Naive thymus-derived CD4-positive, alpha-beta T cell (primary cell): ENCODE data around the gene STMN3. TPM values are rescaled to one million over a fixed set of nuclear protein-coding genes. Genes with fewer than 3 reads are reported as not detected.
"Not testable (repeated sequence)": the region's sequence is repeated elsewhere in the genome, so short reads cannot be mapped to it uniquely, and the experiment has no call there.

Source experiments
- ATAC-seq: fragments of 150-1000 bp; cut with Tn5 transposase; 2 replicates; pipeline ENCODE4 v1.10.0; 2021; ENCODE audit warnings: mild to moderate bottlenecking, moderate library complexity
- CTCF ChIA-PET: fragments of 350-600 bp; sonication (Branson Sonifier 250); formaldehyde crosslinking; loops from one replicate; lab custom pipeline; 2021; ENCODE audit warnings: antibody characterized with exemption; lab: Charles Lee
- POLR2A ChIA-PET: fragments of 350-600 bp; sonication (Branson Sonifier 250); formaldehyde crosslinking; loops from one replicate; lab custom pipeline; 2021; ENCODE audit warnings: antibody characterized with exemption, inconsistent platforms; lab: Charles Lee
- DNase-seq, 9 donors: peaks; one replicate each; pipeline versions ENCODE4 v3.0.0 to v3.0.0-alpha.2; 2020 to 2022; ENCODE audit warnings: mixed read lengths in 1 of 9
- H3K27ac ChIP-seq: one replicate; pipeline ENCODE4 v1.7.0; 2013; ENCODE audit warnings: mild to moderate bottlenecking, low read depth, low read length, moderate library complexity
- H3K27me3 ChIP-seq, 2 donors: one replicate each; pipeline ENCODE4 v1.7.0; 2013; ENCODE audit warnings: low read length in 2 of 2, mild to moderate bottlenecking in 2 of 2, moderate library complexity in 2 of 2; ENCODE audit not compliant: control insufficient read depth in 2 of 2, insufficient read depth in 2 of 2
- H3K36me3 ChIP-seq, 3 experiments: 1 replicate in 2 of 3; 2 replicates in 1 of 3; pipeline ENCODE4 v1.7.0; 2013; ENCODE audit warnings: low read length in 3 of 3, mild to moderate bottlenecking in 3 of 3, moderate library complexity in 1 of 3; ENCODE audit not compliant: insufficient read depth in 3 of 3, control insufficient read depth in 2 of 3
- H3K4me1 ChIP-seq, 2 donors: one replicate each; pipeline ENCODE4 v1.7.0; 2013; ENCODE audit warnings: low read length in 2 of 2, mild to moderate bottlenecking in 2 of 2, moderate library complexity in 1 of 2; ENCODE audit not compliant: control insufficient read depth in 2 of 2, insufficient read depth in 2 of 2
- H3K4me3 ChIP-seq: 2 replicates; pipeline ENCODE4 v1.7.0; 2013; ENCODE audit warnings: mild to moderate bottlenecking, low read length
- H3K9me3 ChIP-seq, 3 experiments: 1 replicate in 2 of 3; 2 replicates in 1 of 3; pipeline ENCODE4 v1.7.0; 2013; ENCODE audit warnings: low read length in 3 of 3; ENCODE audit not compliant: control insufficient read depth in 2 of 3
- H3K27ac Mint-ChIP-seq, 9 donors: one replicate each; pipeline ENCODE4 v1.8.0; 2020 to 2022; ENCODE audit warnings: mixed read lengths in 9 of 9, mild to moderate bottlenecking in 8 of 9, moderate library complexity in 5 of 9, inconsistent platforms in 2 of 9
- H3K27me3 Mint-ChIP-seq, 5 donors: one replicate each; pipeline ENCODE4 v1.8.0; 2021 to 2022; ENCODE audit warnings: mixed read lengths in 5 of 5, mild to moderate bottlenecking in 1 of 5
- H3K36me3 Mint-ChIP-seq, 5 donors: one replicate each; pipeline ENCODE4 v1.8.0; 2020 to 2022; ENCODE audit warnings: mixed read lengths in 5 of 5, mild to moderate bottlenecking in 3 of 5, inconsistent platforms in 1 of 5
- H3K4me1 Mint-ChIP-seq, 7 donors: one replicate each; pipeline ENCODE4 v1.8.0; 2020 to 2022; ENCODE audit warnings: mixed read lengths in 7 of 7, mild to moderate bottlenecking in 3 of 7, inconsistent platforms in 1 of 7
- H3K4me3 Mint-ChIP-seq, 10 donors: one replicate each; pipeline ENCODE4 v1.8.0; 2020 to 2022; ENCODE audit warnings: mild to moderate bottlenecking in 10 of 10, mixed read lengths in 10 of 10, moderate library complexity in 6 of 10, inconsistent platforms in 2 of 10
- H3K9me3 Mint-ChIP-seq, 11 donors: one replicate each; pipeline ENCODE4 v1.8.0; 2020 to 2022; ENCODE audit warnings: mixed read lengths in 11 of 11, mild to moderate bottlenecking in 4 of 11, inconsistent platforms in 1 of 11, moderate library complexity in 1 of 11
- intact Hi-C, 2 donors: fragments of 100-400 bp; cut with micrococcal nuclease; formaldehyde crosslinking; loops; one replicate each; pipeline ENCODE4 v1.15.1; 2023
- polyA plus RNA-seq, 2 donors: library from polyadenylated mRNA; unstranded; fragments of 300-500 nt; fragmentation: Illumina TruSeq; gene quantifications; one replicate each; pipeline ENCODE4 v1.2.3, GENCODE V29; 2021
- total RNA-seq, 6 experiments: library from RNA in 5 of 6; stranded (reverse) in 5 of 6; gene quantifications; 1 replicate in 5 of 6; 2 replicates in 1 of 6; pipeline ENCODE4 v1.2.3 and lab custom pipeline; 2021 to 2026

Gene STMN3
- total and polyA plus RNA-seq, 7 experiments from 2014 or later = 33.5 to 122 (median 54.4) TPM

- Mint-ChIP-seq H3K4me1 (peaks cover 15 to 49% (median 25%) of the 10 kb centered on the region in 7 donors), H3K9me3 (no peaks in the 10 kb centered on the region), H3K27ac (peak overlapping the region in 1 of 9 donors; percentile 53), H3K4me3 (no peak overlapping the region), H3K27me3 (no peaks in the 10 kb centered on the region), H3K36me3 (peaks cover 0 to 53% (median 13%) of the 10 kb centered on the region in 5 donors)
- H3K27ac ChIP-seq = no peak overlapping the region
- ChIA-PET CTCF (interaction anchor here (0.7 to 1.2 kb wide), 2 partner anchors 24 to 26 kb away, joined by 3 read pairs; no protein-coding TSS in a partner anchor), POLR2A (interaction anchor here (0.6 to 4.1 kb wide), 5 partner anchors 11 to 1475 kb away, joined by 3 to 24 read pairs (median 7); partner anchors contain the start of genes GMEB2 and PSMA7)
- no peaks in the 10 kb centered on the region for H3K9me3 ChIP-seq
- ATAC-seq = no peak
- H3K36me3 ChIP-seq = peaks cover 0 to 48% (median 0%) of the 10 kb centered on the region in 3 experiments
- no peak for DNase-seq
- H3K4me1 ChIP-seq = peaks cover 0 to 2% of the 10 kb centered on the region in 2 donors
- no peak overlapping the region for H3K4me3 ChIP-seq
- intact Hi-C loops = no loop called here
- no peaks in the 10 kb centered on the region for H3K27me3 ChIP-seq
Measured at GRCh38 chr20:63617876-63618265, 35.4 kb downstream of the STMN3 start.

- peaks cover 11 to 49% (median 20%) of the 10 kb centered on the region in 7 donors for H3K4me1 Mint-ChIP-seq
- intact Hi-C loops = no loop called here
- no peak overlapping the region for H3K27ac Mint-ChIP-seq
- Histone ChIP-seq H3K36me3 (peaks cover 0 to 53% (median 0%) of the 10 kb centered on the region in 3 experiments), H3K27ac (no peak overlapping the region), H3K27me3 (no peaks in the 10 kb centered on the region), H3K4me1 (no peaks in the 10 kb centered on the region), H3K4me3 (no peak overlapping the region), H3K9me3 (no peaks in the 10 kb centered on the region)
- DNase-seq (no peak), ATAC-seq (no peak)
- no peaks in the 10 kb centered on the region for H3K27me3 Mint-ChIP-seq
- H3K4me3 Mint-ChIP-seq = no peak overlapping the region
- peaks cover 0 to 51% (median 11%) of the 10 kb centered on the region in 5 donors for H3K36me3 Mint-ChIP-seq
- ChIA-PET POLR2A (interaction anchor here (0.5 to 4.1 kb wide), 6 partner anchors 11 to 837 kb away, joined by 3 to 24 read pairs (median 10); partner anchors contain the start of gene GMEB2), CTCF (interaction anchor here (0.7 to 1.8 kb wide), 4 partner anchors 25 to 40 kb away, joined by 3 to 8 read pairs (median 5); no protein-coding TSS in a partner anchor)
- H3K9me3 Mint-ChIP-seq = no peaks in the 10 kb centered on the region
Measured at GRCh38 chr20:63617092-63617875, 35.9 kb downstream of the STMN3 start.

GRCh38 chr20:63613863-63614594 is 39.2 kb downstream of the STMN3 start:
- not testable (repeated sequence) for H3K9me3 ChIP-seq, ATAC-seq, H3K4me1 ChIP-seq, H3K27me3 Mint-ChIP-seq, H3K4me3 ChIP-seq, H3K27ac ChIP-seq, H3K27me3 ChIP-seq, DNase-seq, H3K4me3 Mint-ChIP-seq, H3K9me3 Mint-ChIP-seq
- H3K4me1 Mint-ChIP-seq = peaks cover 0 to 29% (median 13%) of the 10 kb centered on the region in 7 donors
- intact Hi-C loops = loop anchor here in 1 of 2 donors (1.0 kb wide), 2 partner anchors 28 to 39 kb away; partner anchors contain the start of gene STMN3
- peaks cover 0 to 59% (median 0%) of the 10 kb centered on the region in 3 experiments for H3K36me3 ChIP-seq
- CTCF ChIA-PET = interaction anchor here (1.5 to 2.5 kb wide), 2 partner anchors 28 to 76 kb away, joined by 3 to 9 read pairs; no protein-coding TSS in a partner anchor
- H3K27ac Mint-ChIP-seq = peak overlapping the region in 2 of 9 donors; percentile 59 to 63
- H3K36me3 Mint-ChIP-seq = peaks cover 0 to 49% (median 10%) of the 10 kb centered on the region in 5 donors
- POLR2A ChIA-PET = interaction anchor here (1.2 to 2.6 kb wide), 3 partner anchors 12 to 76 kb away, joined by 3 to 8 read pairs (median 5); no protein-coding TSS in a partner anchor

GRCh38 chr20:63612276-63612931 is 40.8 kb downstream of the STMN3 start:
- Mint-ChIP-seq H3K4me1 (peaks cover 0 to 20% (median 11%) of the 10 kb centered on the region in 7 donors), H3K36me3 (peaks cover 0 to 37% (median 10%) of the 10 kb centered on the region in 5 donors), H3K27ac (no peak overlapping the region), H3K27me3 (no peaks in the 10 kb centered on the region), H3K9me3 (peaks cover 0 to 1% (median 0%) of the 10 kb centered on the region in 11 donors), H3K4me3 (no peak overlapping the region)
- ATAC-seq (peak; percentile 84), DNase-seq (no peak)
- no peaks in the 10 kb centered on the region for H3K4me1 ChIP-seq
- H3K36me3 ChIP-seq = peaks cover 0 to 43% (median 0%) of the 10 kb centered on the region in 3 experiments
- ChIA-PET POLR2A (interaction anchor here (0.7 to 2.6 kb wide), 5 partner anchors 10 to 30 kb away, joined by 3 to 8 read pairs (median 5); no protein-coding TSS in a partner anchor), CTCF (interaction anchor here (0.6 to 2.5 kb wide), 4 partner anchors 15 to 74 kb away, joined by 3 to 9 read pairs (median 4); no protein-coding TSS in a partner anchor)
- H3K9me3 ChIP-seq = no peaks in the 10 kb centered on the region
- intact Hi-C loops = no loop called here
- H3K4me3 ChIP-seq = no peak overlapping the region
- no peak overlapping the region for H3K27ac ChIP-seq
- H3K27me3 ChIP-seq = no peaks in the 10 kb centered on the region

- Histone ChIP-seq H3K9me3 (no peaks in the 10 kb centered on the region), H3K36me3 (peaks cover 0 to 38% (median 0%) of the 10 kb centered on the region in 3 experiments), H3K4me1 (no peaks in the 10 kb centered on the region), H3K27ac (no peak overlapping the region), H3K4me3 (no peak overlapping the region), H3K27me3 (no peaks in the 10 kb centered on the region)
- Mint-ChIP-seq H3K4me1 (peaks cover 0 to 25% (median 13%) of the 10 kb centered on the region in 7 donors), H3K27ac (no peak overlapping the region), H3K4me3 (no peak overlapping the region), H3K36me3 (peaks cover 0 to 32% (median 10%) of the 10 kb centered on the region in 5 donors), H3K27me3 (no peaks in the 10 kb centered on the region), H3K9me3 (peaks cover 0 to 1% (median 0%) of the 10 kb centered on the region in 11 donors)
- ATAC-seq (no peak), DNase-seq (no peak)
- CTCF ChIA-PET = interaction anchor here (0.6 kb wide), 1 partner anchor 14 kb away, joined by 4 read pairs; no protein-coding TSS in a partner anchor
- POLR2A ChIA-PET = interaction anchor here (1.7 to 2.5 kb wide), 2 partner anchors 9 to 31 kb away, joined by 5 to 7 read pairs; no protein-coding TSS in a partner anchor
- intact Hi-C loops = no loop called here
Measured at GRCh38 chr20:63611646-63612045, 41.6 kb downstream of the STMN3 start.
